Thyroid gland (tissue), 4 donors: ENCODE results near the gene GBP6.

Experiments used
- CTCF ChIP-seq, 6 experiments: fragments of 200-600 bp in 3 of 6; fragments of 450-650 bp in 3 of 6; sonication (generic) in 3 of 6; IDR thresholded peaks; one replicate each; pipeline ENCODE4 v1.5.1; 2016 to 2019; ENCODE audit warnings: antibody characterized with exemption in 6 of 6, mild to moderate bottlenecking in 2 of 6, inconsistent platforms in 1 of 6, moderate library complexity in 1 of 6
- POLR2A ChIP-seq, 2 donors: fragments of 450-650 bp; IDR thresholded peaks; one replicate each; pipeline ENCODE4 v1.6.1; 2017; ENCODE audit warnings: antibody characterized with exemption in 2 of 2, mild to moderate bottlenecking in 2 of 2, moderate library complexity in 1 of 2

- TF ChIP-seq POLR2A (IDR thresholded peaks at IDR 0.05) (no peak), CTCF (IDR thresholded peaks at IDR 0.05) (no peak)
Measured at GRCh38 chr1:89433421-89433820, 69.6 kb downstream of the GBP6 start.
